ENCODE measurements around the gene KCNIP1.

KCNIP1 gene

DNA sequence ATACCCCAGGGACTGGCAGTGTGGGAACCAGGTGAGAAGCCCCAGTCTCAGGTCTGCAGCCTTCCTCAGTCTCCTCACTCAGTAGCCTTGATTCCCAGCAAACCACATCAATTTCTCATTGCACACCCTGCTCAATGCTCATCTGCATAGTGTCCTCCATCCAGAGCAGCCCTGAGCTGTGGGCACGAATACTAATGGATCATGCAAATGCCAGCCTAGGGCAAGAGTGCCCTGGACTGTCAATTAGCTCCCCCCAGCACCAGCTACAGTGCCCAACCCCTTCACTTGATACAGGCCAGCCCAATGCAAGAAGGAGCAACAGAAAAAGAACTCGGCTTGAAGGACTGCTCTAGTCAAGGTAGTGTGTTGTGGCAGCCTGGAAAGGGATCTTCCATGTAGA lies 9.8 kb upstream of the KCNIP1 start:
- no peak overlapping the region for H3K4me3 ChIP-seq (ENCODE audit: low read depth, low read length)
- in situ Hi-C loops (cut with HindIII; ENCODE audit: low sequenced_read_pairs) = no loop called here
- TF ChIP-seq, protein P1, sequence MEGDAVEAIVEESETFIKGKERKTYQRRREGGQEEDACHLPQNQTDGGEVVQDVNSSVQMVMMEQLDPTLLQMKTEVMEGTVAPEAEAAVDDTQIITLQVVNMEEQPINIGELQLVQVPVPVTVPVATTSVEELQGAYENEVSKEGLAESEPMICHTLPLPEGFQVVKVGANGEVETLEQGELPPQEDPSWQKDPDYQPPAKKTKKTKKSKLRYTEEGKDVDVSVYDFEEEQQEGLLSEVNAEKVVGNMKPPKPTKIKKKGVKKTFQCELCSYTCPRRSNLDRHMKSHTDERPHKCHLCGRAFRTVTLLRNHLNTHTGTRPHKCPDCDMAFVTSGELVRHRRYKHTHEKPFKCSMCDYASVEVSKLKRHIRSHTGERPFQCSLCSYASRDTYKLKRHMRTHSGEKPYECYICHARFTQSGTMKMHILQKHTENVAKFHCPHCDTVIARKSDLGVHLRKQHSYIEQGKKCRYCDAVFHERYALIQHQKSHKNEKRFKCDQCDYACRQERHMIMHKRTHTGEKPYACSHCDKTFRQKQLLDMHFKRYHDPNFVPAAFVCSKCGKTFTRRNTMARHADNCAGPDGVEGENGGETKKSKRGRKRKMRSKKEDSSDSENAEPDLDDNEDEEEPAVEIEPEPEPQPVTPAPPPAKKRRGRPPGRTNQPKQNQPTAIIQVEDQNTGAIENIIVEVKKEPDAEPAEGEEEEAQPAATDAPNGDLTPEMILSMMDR (IDR thresholded peaks at IDR 0.05; ENCODE audit: low read depth, low read length) = no peak
- no peak for DNase-seq (ENCODE audit: low read depth, low spot score)

DNA sequence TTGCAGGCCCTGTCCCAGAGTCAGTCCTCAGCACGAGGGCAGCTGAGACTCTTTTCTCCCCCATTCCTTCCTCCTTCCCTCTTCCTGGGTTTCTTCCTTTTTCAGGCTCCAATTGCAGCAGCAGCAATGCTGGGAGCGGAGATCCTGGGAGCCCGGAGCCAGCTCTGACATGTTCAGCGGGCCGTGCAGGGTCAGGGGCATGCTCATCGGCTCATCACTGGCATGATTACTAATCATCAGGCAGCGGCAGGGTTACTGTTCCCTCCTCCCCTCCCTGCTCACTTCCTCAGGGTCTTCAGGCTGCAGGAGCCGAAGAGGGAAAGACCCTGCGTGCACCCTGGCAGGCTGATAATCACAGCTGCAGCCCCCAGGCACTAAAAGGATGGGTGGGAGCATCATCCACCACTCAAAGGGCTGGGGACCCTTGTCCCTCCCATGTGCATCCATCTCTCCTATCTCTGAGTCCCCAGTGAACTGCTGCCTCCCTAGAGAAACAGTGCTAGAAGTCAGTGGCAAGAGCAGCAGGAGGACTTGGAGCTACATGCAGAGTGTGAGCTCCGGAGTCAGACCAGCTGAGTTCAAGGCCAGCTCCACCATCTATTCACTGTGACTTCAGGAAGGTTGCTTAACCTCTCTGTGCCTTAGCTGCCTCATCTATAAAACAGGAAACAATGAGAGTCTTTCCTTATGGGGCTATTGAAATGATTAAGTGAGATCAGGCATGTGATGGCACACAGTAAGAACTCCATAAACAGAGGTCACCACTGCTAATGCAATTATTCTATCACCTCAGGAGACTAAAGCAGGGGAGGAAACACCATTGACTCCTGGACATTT lies 7.8 kb upstream of the KCNIP1 start:
- H3K4me3 ChIP-seq (ENCODE audit: low read depth, low read length) = no peak overlapping the region
- in situ Hi-C loops (cut with HindIII; ENCODE audit: low sequenced_read_pairs) = no loop called here
- no peak for DNase-seq (ENCODE audit: low read depth, low spot score)
- TF ChIP-seq, protein P1 (IDR thresholded peaks at IDR 0.05; ENCODE audit: low read depth, low read length) = no peak

DNA sequence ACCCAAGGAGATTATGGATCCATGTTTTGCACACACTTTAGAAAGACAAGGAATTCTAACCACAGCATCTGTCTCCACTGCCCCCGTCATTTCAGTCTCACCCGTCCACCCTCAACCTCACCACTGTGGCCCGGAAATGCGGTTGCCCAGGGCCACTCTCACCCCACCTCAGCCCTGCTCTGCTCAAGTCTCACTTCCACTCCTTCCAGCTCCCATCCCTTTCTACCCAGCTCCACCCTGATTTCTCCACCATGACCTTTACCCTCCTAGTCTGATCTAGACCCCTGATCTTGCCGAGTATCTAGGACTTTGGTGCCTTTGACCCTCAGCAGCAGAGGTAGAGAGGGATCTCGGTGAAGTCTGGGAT lies 7.2 kb upstream of the KCNIP1 start:
- no peak overlapping the region for H3K4me3 ChIP-seq (ENCODE audit: low read depth, low read length)
- in situ Hi-C loops (cut with HindIII; ENCODE audit: low sequenced_read_pairs) = no loop called here
- DNase-seq (ENCODE audit: low read depth, low spot score) = no peak
- TF ChIP-seq, protein P1 (IDR thresholded peaks at IDR 0.05; ENCODE audit: low read depth, low read length) = no peak

DNA sequence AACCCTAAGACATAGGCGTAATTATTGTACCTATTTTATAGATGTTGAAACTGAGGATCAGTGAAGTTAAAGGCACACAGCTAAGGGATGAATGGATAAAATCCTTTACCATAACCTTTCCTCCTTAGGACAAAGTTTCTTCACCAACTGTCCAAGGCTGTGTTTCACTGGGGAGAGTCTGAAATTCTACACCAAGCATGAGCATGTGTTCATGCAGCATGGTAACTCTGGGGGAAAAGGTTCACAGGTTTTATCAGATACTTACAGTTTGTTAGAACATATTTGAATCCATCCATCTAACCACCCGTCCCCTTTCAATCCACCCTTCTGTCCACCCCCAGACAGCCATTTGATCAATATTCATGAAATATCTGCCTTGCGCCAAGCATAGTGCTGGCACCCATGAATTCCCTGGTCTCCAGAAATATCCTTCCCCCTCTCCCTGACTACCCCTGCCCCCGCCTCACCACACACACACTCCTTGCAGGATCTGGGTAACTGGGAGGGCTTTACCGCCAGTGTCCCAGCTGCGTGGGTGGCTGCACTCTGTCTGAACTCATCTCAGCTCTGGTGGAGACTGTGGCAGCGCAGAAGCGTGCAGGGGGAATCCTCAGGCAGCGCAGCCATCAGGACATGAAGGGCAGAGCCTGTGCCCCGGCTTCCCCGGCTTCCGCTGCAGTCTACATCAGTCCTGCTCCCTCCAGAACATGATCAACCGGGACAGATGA lies 6.3 kb upstream of the KCNIP1 start:
- TF ChIP-seq, protein P1 (IDR thresholded peaks at IDR 0.05; ENCODE audit: low read depth, low read length) = no peak
- no peak overlapping the region for H3K4me3 ChIP-seq (ENCODE audit: low read depth, low read length)
- no peak for DNase-seq (ENCODE audit: low read depth, low spot score)
- in situ Hi-C loops (cut with HindIII; ENCODE audit: low sequenced_read_pairs) = no loop called here

DNA sequence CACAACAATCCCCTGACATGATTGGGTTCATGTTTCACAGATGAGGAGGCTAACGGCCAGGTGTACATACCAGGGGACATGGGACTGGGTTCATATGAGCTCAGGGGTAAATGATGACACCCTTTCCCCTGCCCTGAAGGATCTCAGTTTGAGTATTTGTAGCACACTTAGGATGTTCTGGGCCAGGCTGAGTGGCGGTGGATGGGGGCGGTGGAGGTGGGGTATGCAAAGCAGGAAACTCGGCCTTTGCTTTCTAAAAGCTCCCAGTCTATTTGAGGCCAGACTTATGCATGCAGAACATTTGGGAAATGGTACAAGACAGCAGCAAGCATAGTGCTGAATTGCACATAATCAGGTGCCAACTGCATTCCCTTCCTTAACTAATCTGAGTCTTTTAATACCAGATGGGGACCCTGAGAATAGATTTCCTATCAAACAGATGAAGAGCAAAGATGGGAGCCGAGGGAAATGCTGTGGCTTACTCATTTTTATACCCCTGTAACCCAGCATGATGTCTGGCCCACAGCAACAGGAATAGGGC lies 4.9 kb upstream of the KCNIP1 start:
- TF ChIP-seq, protein P1 (IDR thresholded peaks at IDR 0.05; ENCODE audit: low read depth, low read length) = no peak
- in situ Hi-C loops (cut with HindIII; ENCODE audit: low sequenced_read_pairs) = no loop called here
- DNase-seq (ENCODE audit: low read depth, low spot score) = no peak
- H3K4me3 ChIP-seq (ENCODE audit: low read depth, low read length) = no peak overlapping the region

DNA sequence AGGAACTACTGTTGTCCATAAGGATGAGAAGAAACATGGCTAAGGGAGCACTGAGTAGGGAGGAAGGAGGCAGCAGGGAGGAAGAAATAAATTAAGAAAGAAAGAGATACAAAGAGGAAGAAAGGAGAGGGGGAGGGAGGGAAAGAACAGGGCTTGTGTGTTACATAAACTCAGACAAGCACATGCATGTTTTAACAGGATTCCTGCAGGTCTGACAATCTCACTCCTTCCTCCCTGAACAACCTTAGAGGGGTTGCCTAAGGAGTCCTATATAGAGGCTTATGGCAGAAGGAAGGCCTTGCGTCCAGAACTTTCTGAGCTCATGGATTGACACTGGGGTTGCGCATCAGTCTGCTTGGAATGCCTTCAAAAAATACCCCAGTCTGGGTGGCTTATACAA lies 4.2 kb upstream of the KCNIP1 start:
- in situ Hi-C loops (cut with HindIII; ENCODE audit: low sequenced_read_pairs) = no loop called here
- no peak overlapping the region for H3K4me3 ChIP-seq (ENCODE audit: low read depth, low read length)
- TF ChIP-seq, protein P1 (IDR thresholded peaks at IDR 0.05; ENCODE audit: low read depth, low read length) = no peak
- no peak for DNase-seq (ENCODE audit: low read depth, low spot score)
